Erythroblast (primary cell): Measurements from ENCODE around the gene MAST4.

Experiments
- GATA1 ChIP-seq: IDR thresholded peaks from 2 replicates; pipeline ENCODE4 v1.6.1; 2011; ENCODE audit warnings: low read depth, mild to moderate bottlenecking, control low read depth, low read length, moderate library complexity
- POLR2A ChIP-seq: IDR thresholded peaks from 2 replicates; pipeline ENCODE4 v1.6.1; 2011; ENCODE audit warnings: mild to moderate bottlenecking, low read length

DNA sequence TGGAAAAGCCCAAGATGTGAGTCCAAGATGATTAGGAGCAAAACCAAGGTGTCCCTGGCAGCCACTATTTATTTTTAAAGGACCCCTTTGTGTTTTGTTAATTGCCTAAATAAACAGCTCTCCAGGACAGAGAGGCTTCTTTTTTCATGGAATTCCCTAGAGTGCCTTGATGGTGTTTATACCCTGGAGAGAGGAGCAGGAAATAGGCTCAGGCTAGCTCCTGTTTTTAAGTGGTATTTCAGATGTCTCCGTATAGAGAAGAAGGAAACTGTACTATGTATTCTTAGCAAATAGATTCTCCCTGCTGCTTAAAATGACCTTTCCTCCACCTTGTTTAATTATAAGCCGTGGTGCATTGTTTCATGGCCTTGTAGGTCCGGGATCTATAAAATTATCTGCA, 308.0 kb downstream of the MAST4 start:
- TF ChIP-seq POLR2A (no peak), GATA1 (no peak)
